LNCAP (cell line): Measurements from ENCODE around the gene EVI5L.

ENCODE experiments used
- TF ChIP-seq, protein P1 (sequence below): fragments of 450-650 bp; IDR thresholded peaks from 2 replicates; pipeline ENCODE4 v1.5.1; 2017; ENCODE audit warnings: mild to moderate bottlenecking

EVI5L gene

DNA sequence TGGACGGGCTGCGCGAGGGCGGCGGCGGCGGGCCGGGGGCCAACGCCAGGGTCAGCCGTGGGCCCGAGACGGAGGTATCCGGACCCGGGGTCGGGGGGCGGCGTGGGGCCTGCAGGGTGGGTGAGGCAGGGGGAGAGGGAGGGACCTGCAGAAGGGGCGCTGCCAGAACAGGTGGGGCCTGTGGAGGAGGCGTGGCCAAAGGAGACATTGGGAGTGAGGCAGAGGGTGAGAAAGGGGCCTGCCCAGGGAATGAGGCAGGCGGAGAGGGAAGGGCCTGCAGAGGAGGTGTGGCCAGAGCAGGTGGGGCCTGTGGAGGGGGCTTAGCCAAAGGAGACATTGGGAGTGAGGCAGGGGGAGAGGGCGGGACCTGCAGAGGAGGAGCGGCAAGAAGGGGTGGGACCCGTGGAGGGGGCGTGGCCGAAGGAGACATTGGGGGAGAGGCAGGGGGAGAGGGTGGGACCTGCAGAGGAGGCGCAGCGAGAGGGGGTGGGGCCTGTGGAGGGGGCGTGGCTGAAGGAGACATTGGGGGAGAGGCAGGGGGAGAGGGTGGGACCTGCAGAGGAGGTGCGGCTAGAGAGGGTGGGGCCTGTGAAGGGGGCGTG, 40.0 kb downstream of the EVI5L start:
- TF ChIP-seq, protein P1, sequence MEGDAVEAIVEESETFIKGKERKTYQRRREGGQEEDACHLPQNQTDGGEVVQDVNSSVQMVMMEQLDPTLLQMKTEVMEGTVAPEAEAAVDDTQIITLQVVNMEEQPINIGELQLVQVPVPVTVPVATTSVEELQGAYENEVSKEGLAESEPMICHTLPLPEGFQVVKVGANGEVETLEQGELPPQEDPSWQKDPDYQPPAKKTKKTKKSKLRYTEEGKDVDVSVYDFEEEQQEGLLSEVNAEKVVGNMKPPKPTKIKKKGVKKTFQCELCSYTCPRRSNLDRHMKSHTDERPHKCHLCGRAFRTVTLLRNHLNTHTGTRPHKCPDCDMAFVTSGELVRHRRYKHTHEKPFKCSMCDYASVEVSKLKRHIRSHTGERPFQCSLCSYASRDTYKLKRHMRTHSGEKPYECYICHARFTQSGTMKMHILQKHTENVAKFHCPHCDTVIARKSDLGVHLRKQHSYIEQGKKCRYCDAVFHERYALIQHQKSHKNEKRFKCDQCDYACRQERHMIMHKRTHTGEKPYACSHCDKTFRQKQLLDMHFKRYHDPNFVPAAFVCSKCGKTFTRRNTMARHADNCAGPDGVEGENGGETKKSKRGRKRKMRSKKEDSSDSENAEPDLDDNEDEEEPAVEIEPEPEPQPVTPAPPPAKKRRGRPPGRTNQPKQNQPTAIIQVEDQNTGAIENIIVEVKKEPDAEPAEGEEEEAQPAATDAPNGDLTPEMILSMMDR: no peak

DNA sequence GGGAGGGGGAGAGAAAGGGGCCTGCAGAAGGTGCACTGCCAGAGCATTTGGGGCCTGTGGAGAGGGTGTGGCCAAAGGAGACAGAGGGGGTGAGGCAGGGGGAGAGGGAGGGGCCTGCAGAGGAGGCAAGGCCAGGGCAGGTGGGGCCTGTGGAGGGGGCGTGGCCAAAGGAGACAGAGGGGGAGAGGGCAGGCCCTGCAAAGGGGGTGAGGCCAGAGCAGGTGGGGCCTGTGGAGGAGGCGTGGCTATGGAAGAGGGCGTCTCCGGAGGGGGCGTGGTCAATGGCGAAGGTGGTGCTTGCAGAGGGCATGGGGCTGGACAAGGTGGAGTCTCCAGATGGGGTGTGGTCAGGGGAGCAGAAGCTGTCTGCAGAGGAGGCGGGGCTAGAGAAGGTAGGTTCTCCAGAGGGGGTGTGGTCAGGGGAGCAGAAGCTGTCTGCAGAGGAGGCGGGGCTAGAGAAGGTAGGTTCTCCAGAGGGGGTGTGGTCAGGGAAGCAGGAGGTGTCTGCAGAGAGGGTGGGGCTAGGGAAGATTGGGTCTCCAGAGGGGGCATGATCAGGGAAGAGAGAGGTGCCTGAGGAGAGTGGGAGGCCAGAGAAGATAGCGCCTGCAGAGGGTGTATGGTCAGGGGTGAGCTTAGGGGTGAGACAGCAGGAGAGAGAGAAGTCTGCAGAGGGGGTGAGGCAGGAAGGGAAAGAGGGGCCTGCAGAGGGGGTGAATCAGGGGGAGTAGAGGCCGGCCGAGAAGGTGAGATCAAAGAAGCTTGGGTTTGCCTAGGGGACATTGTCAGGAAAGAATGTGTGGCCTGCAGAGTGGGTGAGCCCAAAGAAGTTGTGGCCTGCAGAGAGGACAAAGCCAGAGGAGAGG, 40.8 kb downstream of the EVI5L start:
- TF ChIP-seq, protein P1: no peak

DNA sequence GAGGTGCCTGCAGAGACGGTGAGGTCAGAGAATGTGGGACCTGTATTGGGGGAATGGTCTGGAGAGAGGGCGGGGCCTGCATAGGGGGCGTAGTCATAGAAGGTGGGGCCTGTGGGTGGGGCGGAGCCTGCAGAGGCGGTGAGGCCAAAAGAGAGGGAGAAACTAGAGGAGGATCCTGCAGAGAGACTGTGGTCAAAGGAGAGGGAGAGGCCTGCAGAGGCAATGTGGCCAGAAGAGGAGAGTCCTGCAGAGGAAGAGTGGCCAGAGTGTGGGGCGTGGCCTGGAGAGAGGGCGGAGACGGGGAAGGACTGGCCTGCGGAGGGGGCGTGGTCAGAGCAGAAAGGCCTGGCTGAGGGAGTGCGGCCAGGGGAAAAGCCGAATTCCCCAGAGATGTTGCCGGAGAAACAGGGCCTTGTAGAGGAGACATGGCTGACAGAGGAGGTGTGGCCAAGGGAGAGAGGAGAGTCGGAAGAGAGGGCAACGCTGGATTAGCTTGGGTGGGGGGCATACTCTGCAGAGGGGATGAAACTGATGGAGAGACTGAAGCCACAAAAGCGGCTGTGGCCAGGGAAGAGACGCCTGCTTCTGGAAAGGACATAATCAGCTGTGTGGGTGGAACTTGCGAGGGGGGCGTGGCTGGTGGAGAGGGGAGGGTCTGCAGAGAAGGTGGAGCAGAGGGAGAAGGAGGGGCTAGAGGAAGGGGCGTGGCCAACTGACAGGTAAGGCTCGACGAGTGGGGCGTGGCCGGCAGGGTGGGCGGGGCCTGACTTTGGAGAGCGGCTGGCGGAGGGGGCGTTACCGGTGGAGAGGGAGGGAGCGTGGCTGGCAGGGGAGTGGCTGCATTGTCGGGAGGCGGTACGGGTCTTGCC, 41.7 kb downstream of the EVI5L start:
- TF ChIP-seq, protein P1: no peak

DNA sequence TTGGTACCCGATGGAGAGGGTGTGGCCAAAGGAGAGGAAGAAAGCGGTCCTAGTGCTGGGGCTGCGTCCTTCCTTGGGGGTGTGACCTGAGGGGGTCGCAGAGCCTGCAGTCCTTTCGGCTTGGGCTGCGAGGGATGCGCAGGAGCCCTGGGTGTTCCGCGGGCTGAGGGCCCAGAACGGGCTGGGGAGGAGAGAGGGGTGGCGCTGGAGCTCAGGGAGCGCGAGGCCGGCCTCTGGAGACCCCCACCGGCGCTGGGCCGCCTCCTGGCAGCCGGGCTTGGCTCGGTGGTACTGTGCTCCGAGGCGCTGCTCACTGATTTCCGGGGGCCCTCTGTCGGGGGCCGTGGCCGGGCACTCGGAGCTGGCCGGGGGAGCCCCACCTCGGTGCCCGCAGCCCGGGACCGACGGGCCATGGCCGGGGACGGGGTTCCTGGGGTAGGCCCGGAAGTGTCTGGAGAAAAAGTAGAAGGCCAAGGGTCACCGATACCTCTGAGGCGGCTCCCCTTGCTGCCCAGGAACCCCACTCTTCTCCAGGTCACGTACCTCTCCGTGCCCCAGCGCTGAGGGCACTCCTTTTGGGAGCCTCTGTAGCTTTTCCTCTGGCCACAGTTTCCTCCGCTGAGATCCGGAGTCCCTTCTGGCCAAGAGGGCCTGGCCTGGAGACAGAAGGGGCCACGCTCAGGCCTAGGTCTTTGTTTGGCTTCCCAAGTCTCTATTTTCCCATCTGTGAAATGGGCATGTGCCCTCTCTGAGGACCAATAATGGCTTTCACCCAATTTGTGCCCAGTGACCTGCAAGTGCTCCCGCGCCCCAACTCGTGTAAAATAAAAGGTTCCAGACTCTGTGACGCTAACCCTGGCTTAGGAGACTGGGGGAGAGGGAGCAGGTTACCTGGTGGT, 42.5 kb downstream of the EVI5L start:
- TF ChIP-seq, protein P1: no peak

DNA sequence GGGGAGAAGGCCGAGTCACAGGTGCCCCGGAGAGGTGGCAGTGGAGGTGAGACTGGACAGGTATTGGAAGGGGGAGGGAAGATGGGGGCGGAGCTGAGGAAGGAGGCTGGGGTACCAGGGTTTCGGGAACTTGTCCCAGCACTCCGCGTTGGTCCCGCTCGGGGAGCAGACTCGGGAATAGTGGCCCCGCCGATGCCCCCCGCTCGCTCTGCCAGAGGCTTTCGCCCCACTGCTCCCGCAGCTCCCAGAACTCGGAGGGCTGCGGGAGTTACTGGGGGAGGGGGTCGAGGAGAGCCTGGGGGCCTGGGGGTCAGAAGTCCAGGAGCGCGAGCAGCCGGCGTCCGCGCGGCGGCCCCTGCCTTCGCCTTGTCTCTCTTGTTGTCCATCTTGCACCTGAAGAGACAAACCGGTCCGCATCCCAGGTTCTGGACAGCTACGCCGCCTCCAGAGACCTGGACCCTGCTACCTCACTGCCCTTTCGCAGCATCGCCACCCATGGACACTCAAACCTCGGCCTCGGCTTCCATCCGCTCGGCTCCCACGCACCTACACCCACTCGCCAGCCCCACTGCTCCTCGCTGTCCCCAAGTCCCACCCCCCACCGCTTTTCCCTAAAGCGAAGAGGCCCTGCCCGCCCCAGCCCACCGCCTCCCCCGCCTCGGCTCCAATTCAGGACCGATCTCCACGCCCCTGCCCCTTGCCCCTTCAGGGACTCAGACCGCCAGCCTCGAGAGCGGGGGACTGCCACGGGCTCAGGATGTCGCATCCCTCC, 43.5 kb downstream of the EVI5L start:
- TF ChIP-seq, protein P1: no peak

DNA sequence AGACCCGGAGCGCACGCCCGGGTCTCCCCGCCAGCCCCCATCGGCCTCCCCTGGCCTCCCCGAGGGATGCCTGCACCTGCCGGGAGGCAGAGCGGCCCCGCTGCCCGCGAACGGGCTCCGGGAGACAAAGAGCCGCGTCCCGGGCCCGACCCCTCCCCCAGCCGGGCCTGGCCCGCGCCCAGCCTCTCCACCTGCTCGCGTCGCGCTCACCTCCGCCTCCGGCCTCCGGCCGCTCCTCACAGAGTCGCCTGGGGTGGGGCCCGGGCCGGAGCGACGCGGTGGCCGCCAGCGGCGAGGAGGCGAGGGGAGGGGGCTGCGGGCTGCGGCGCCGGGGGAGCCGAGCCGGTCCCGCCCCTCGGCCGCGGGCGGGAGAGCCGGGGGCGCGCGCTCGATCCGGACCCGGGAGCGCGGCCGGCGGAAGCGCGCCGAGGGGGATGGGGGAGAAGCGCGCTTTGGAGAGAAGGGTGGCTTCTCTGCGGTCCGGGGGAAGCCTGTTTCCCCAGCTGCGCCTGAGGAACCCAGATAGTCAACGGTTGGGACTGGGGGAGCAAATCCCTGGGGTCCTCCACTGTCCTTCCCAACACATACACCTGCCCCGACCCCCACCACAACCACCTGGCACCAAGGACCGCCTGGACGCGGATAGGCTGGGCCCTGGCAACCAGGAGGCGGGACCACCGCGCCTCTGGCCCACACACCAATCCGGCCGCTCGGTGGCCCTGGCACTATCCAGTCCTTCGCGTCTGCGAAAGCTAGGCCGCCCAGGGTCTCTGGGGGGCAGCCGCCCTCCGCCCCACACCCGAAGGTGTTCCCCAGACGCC, 44.3 kb downstream of the EVI5L start, which contains the start of gene PRR36:
TSS of gene PRR36 (minus strand) at position 315 of the 821 bp plus-strand sequence. CDS start 701 bp downstream, outside the sequence.
- TF ChIP-seq, protein P1: no peak
